Lung (tissue), 12 donors: ENCODE measurements around the gene PTPRT. TPM values are rescaled to one million over a fixed set of nuclear protein-coding genes. Genes with fewer than 3 reads are reported as not detected.

Experiments used
- ATAC-seq: fragments of 200-7000 bp; cut with Tn5 transposase; one replicate; pipeline ENCODE4 v1.9.1; 2020; ENCODE audit warnings: moderate number of reproducible peaks; ENCODE audit not compliant: insufficient read depth, low FRiP score
- DNase-seq, 3 donors: peaks; one replicate each; pipeline ENCODE4 v3.0.0-alpha.2; 2013 to 2017
- H3K27ac ChIP-seq, 2 donors: one replicate each; pipeline ENCODE4 v1.5.1; 2013; ENCODE audit warnings: mild to moderate bottlenecking in 2 of 2, moderate library complexity in 2 of 2, control low read depth in 1 of 2, inconsistent platforms in 1 of 2, low read depth in 1 of 2, low read length in 1 of 2
- H3K27me3 ChIP-seq, 3 donors: one replicate each; pipeline ENCODE4 v1.5.1; 2013; ENCODE audit warnings: low read length in 2 of 3; ENCODE audit not compliant: control insufficient read depth in 3 of 3, insufficient read depth in 3 of 3
- H3K36me3 ChIP-seq, 4 donors: one replicate each; pipeline ENCODE4 v1.5.1; 2013; ENCODE audit warnings: low read length in 4 of 4, mild to moderate bottlenecking in 1 of 4, moderate library complexity in 1 of 4; ENCODE audit not compliant: control insufficient read depth in 4 of 4, insufficient read depth in 4 of 4
- H3K4me1 ChIP-seq, 5 donors: one replicate each; pipeline ENCODE4 v1.5.1; 2013; ENCODE audit warnings: low read length in 5 of 5, mild to moderate bottlenecking in 2 of 5, moderate library complexity in 1 of 5; ENCODE audit not compliant: control insufficient read depth in 5 of 5, insufficient read depth in 5 of 5
- H3K4me3 ChIP-seq: one replicate; pipeline ENCODE4 v1.5.1; 2013; ENCODE audit warnings: mild to moderate bottlenecking, control low read depth, moderate library complexity
- H3K9ac ChIP-seq, 2 donors: one replicate each; pipeline ENCODE4 v1.5.1; 2013; ENCODE audit warnings: low read length in 2 of 2, control low read depth in 1 of 2; ENCODE audit not compliant: insufficient read depth in 1 of 2
- H3K9me3 ChIP-seq, 4 donors: one replicate each; pipeline ENCODE4 v1.5.1; 2013; ENCODE audit warnings: low read length in 3 of 4, mild to moderate bottlenecking in 1 of 4, moderate library complexity in 1 of 4; ENCODE audit not compliant: control insufficient read depth in 4 of 4, insufficient read depth in 3 of 4
- CTCF ChIP-seq: IDR thresholded peaks from 2 replicates; pipeline ENCODE4 v1.5.1; 2012; ENCODE audit warnings: mild to moderate bottlenecking; ENCODE audit errors: control extremely low read depth, extremely low read depth
- WGBS, 2 donors: extraction: QIAGEN DNeasy Blood & Tissue Kit; methylation state at CpG; one replicate each; pipeline ENCODE4 v1.1.7; 2013; 5-methylcytosine and 5-hydroxymethylcytosine counted together
- polyA plus RNA-seq, 2 donors: library from polyadenylated mRNA; stranded (reverse); fragments of 200-250 nt; gene quantifications; one replicate each; pipeline ENCODE4 v1.2.1, GENCODE V29; 2013
- total RNA-seq, 2 donors: library from RNA; depleted of rRNA in 1 of 2; stranded (reverse); fragments of >200 nt in 1 of 2; gene quantifications; one replicate each; pipeline ENCODE4 v1.2.1, GENCODE V29; 2014 to 2021
- donor health status: control.
- donor health status: control.
- donor health status: Bipolar disorder and iron deficiency.
- donor health status: healthy.
- donor health status: DM: yes; HTN: yes; CAD: no.

The PTPRT gene
- total and polyA plus RNA-seq, 4 donors, result 0.37 to 13.8 (median 6.1) TPM

- H3K4me1 ChIP-seq, result no peaks in the 10 kb centered on the region
- no peaks in the 10 kb centered on the region for H3K27me3 ChIP-seq
Measured at GRCh38 chr20:42492290-42492689, 697.4 kb downstream of the PTPRT start.

GRCh38 chr20:42485556-42485955 is 704.1 kb downstream of the PTPRT start:
- H3K9me3 ChIP-seq, result no peaks in the 10 kb centered on the region
- peaks cover 0 to 4% (median 2%) of the 10 kb centered on the region in 5 donors for H3K4me1 ChIP-seq
- 83 to 86% methylated on average over 2 of the region's 2 CpGs for WGBS, 2 donors
- no peak overlapping the region for H3K9ac ChIP-seq
- no peak overlapping the region for H3K27ac ChIP-seq
- TF ChIP-seq CTCF, result no peak
- DNase-seq, result no peak
- H3K27me3 ChIP-seq, result no peaks in the 10 kb centered on the region
- ATAC-seq, result no peak
- no peaks in the 10 kb centered on the region for H3K36me3 ChIP-seq
- no peak overlapping the region for H3K4me3 ChIP-seq

More at GRCh38 chr20:42492290-42492689, 697.4 kb downstream of the PTPRT start:
- no peak for TF ChIP-seq CTCF
- H3K4me3 ChIP-seq, result no peak overlapping the region
- no peaks in the 10 kb centered on the region for H3K9me3 ChIP-seq
- H3K36me3 ChIP-seq, result no peaks in the 10 kb centered on the region
- H3K9ac ChIP-seq, result no peak overlapping the region
- ATAC-seq, result no peak
- no peak overlapping the region for H3K27ac ChIP-seq
- 65 to 67% methylated on average over 2 of the region's 2 CpGs for WGBS, 2 donors
- no peak for DNase-seq

- no peak for ATAC-seq
Measured at GRCh38 chr20:42484790-42485375, 704.8 kb downstream of the PTPRT start.

More at GRCh38 chr20:42484790-42485375, 704.8 kb downstream of the PTPRT start:
- Histone ChIP-seq H3K27me3 (no peaks in the 10 kb centered on the region), H3K36me3 (no peaks in the 10 kb centered on the region), H3K9me3 (no peaks in the 10 kb centered on the region), H3K4me3 (no peak overlapping the region), H3K27ac (no peak overlapping the region), H3K4me1 (peaks cover 0 to 4% (median 2%) of the 10 kb centered on the region in 5 donors), H3K9ac (no peak overlapping the region)
- WGBS, 2 donors, result 46 to 57% methylated on average over 5 of the region's 5 CpGs
- DNase-seq, result peak in 1 of 3 donors; percentile 6
- TF ChIP-seq CTCF, result no peak
